GM19452 (cell line): ENCODE results near the gene ARHGAP32.

Experiments used
- ATAC-seq: cut with Tn5 transposase; IDR thresholded peaks from one replicate; pipeline ENCODE4 v1.9.1; 2021; ENCODE audit not compliant: unreplicated experiment

Gene ARHGAP32

DNA sequence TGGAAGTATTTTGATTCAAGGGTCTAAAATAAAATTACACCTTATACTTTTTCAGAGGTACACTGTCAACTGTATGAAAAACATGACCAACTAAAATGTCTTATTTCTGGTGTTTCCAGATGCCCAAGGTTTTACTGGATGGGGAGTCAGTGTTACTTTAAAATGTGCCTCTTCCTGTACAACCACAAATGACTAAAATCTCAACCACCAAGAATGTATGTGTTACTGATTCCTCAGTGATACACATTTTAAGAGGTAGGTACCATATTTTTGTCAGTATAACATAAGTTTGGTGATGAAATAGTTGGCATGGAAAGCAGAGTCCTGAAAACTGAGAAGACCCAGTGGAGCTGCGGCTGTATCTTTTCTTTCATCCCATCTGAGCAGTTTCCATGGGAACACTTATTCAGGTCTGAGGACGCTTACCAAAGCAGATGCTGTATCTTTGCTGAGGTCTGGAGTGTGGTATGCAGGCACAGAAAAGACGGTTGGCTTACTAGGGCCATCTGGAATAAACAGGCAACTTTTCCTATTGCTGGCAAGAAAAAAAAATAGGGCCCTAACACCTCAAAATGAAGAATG is 228.3 kb downstream of the ARHGAP32 start:
- ATAC-seq, result peak; percentile 41

DNA sequence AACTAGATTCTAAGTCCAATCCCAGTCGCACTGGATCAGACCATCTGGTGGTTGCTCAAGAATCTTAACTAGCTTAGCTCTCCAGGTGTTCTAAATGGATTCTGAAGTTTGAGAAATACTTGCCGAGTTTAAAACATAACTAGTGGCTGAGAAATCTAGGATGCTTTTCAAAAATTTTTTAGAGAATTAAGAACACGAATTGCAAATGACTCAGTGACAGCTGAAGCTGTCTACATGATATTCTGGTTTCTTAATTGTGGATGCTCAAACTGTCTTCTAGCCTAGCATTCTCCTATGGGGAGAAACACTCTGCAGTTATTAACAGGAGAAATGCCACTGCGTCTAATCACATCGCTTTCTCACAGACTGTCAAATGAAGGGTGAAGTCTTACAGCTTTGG is 229.2 kb downstream of the ARHGAP32 start:
- no peak for ATAC-seq

DNA sequence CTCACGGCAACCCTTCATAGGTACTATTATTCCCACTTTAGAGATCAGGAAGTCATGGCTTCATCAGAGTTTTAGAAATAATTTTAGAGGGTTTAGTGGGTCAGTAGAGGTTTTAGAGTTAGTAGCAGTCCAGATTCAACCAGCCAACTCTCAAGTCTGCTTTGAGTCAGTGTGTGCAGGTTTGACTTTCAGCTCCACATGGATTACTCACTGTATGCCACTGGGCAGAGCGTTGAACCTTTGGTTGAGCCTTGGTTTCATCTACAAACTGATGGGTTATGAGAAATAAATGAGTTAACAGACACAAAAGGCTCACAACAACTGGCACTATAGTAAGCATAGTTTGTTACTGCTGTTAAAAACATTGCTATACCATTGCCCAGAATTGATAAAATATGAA is 230.5 kb downstream of the ARHGAP32 start:
- no peak for ATAC-seq

DNA sequence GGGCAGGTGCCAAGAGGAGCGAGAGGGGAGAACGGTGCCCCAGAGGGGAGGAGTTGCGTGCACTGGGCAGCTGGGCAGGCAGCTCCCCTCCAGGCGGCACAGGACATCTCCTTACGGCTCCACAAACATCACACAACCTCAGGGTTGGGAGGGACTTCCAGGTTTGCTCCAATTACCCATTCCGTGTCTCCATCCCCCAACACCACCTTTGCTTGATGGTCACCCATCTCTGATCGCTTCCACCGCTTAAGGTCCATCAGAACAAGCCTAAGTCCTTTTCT is 235.0 kb downstream of the ARHGAP32 start:
- no peak for ATAC-seq

DNA sequence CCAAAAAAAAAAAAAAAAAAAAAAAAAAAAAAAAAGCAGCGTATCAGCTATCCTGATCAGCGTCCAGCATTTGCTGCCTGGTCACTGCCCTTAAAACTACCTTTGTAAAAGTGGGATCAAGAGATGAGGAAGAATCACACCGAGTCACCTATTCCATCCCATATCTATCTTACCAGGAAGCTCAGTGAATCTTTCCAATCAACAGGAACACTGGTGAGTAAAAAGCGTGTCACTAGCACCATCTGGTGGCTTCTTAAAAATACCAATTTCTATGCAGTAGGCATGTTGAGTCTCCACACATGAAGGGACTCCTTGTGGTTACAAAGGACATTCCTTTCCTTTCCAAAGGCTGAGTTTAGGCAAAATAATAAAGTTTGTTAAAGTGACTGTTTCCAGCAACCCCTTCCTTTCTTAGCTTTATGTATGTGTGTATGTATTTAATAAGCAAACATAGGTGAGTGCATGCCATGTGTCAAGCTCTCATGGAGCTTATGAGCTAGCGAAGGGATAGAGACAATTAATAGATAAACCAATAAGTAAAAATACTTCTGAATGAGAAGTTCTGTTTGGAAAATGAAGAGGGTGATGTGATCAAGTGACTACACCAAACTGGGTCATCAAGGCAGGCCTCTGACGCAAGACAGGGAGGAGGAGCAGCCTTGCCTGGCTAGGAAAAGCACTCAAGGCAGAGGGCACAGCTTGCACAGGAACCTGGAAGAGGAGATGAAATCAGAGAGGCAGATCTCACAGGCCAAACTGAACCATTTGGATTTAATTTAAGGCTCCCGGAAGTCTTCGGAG is 235.5 kb downstream of the ARHGAP32 start:
- ATAC-seq, result peak; percentile 80

DNA sequence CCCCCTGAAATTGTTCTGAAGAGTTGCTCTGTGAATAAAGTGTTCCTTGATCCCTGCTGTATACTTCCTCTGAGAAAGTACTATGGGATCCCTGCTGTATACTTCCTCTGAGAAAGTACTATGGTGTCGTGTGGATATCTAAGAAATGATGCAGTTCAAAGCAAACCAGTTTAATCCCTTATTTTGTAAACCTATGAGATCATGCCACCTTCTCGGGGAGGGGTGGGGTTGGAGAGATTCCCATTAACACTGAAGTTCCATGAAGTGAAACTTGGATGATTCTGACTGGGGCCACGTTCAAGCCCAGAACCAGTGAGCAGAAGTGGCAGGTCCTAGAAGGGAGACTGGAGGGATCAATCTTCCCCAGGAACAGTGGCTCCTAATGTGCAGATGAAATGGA is 236.5 kb downstream of the ARHGAP32 start:
- no peak for ATAC-seq

DNA sequence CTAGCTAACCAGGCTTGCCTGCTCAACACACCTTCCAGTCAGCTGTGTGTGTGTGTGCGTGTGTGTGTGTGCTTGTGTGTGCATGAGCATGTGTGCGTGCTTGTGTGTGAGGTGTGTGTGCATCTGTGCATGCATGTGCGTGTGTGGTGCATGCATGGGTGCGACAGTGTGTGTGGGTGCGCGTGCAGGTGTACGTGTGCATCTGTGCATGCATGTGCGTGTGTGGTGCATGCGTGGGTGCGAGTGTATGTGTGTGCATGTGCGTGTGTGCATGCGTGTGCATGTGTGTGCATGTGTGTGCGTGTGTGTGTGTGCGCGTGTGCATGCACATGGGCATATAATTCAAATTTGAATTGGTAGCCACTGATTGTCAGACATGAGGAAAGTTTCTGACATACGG is 239.0 kb downstream of the ARHGAP32 start:
- ATAC-seq, result no peak

DNA sequence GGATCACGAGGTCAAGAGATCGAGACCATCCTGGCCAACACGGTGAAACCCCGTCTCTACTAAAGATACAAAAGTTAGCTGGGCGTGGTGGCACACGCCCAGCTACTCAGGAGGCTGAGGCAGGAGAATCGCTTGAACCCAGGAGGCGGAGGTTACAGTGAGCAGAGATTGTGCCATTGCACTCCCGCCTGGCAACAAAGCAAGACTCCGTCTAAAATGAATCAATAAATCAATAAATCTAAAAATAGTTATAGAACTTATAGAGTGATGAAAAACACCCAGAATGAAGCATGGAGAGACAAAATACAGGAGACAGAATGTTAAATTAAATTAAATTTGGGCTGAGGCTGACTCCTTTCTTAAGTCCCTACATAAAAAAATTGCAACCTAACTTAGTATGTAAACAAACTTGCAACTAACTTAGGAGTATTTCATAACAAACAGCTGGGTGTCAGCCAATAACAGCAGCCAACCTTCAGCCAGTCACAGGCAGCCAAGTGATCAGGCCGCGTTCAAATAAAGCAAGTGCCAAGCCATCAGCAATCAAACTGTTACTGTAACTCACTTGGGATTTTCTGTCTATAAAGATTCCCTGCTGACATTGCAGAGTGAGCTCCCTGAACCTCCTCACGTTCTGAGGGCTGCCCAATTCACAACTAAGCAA is 242.2 kb downstream of the ARHGAP32 start:
- ATAC-seq, result no peak

DNA sequence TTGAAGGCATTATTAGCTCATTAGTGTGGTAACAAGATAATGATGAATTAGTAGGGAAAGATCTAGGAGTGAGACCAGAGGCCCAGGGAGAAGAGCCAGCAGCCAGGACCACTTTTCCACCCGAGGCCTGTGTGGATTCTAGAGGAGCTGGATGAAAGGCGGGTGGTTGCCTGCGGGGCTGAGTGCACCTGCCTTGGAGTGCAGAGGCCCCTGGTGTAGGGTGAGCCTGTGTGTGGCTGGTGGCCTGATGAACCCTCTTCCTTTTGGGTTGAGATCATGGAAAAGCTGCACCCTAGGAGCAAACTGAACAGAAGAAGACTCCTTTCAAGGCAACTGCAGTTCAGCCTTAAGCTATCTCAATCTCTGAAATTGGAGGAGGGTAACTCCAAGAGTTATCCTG is 243.5 kb downstream of the ARHGAP32 start:
- no peak for ATAC-seq

DNA sequence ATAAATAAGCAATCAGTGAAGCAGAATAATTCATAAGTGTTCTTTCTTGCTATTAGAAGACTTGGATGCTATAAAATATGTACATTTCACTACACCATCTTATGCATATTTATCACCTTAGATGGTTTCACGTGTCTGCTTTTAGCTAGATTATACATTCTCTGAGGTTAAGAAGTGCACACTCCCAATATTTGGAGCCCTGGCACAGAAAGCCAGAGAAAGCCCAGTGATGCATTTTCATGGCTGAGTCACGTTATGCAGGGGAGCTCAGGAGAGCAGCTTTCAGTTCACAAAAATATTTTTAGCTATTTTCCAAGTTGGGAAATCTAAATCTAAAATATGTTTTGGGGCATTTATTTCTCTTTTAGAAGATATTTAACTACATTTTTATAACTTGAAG is 244.4 kb downstream of the ARHGAP32 start:
- ATAC-seq, result no peak

DNA sequence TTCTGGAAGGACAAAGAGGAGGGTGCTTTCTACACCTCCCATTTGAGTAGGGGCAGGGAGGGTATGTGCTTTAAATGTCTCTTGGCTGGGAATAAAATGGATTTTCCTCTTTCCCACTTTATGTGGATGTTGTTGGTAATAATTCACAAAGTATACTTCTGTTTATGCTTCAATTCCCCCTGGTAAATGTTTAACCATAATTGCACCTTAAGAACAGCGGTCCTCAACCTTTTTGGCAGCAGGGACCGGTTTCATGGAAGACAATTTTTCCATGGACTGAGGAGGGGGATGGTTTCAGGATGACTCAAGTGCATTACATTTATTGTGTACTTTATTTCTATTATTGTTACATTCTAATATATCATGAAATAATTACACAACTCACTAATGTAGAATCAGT is 245.5 kb downstream of the ARHGAP32 start:
- no peak for ATAC-seq

DNA sequence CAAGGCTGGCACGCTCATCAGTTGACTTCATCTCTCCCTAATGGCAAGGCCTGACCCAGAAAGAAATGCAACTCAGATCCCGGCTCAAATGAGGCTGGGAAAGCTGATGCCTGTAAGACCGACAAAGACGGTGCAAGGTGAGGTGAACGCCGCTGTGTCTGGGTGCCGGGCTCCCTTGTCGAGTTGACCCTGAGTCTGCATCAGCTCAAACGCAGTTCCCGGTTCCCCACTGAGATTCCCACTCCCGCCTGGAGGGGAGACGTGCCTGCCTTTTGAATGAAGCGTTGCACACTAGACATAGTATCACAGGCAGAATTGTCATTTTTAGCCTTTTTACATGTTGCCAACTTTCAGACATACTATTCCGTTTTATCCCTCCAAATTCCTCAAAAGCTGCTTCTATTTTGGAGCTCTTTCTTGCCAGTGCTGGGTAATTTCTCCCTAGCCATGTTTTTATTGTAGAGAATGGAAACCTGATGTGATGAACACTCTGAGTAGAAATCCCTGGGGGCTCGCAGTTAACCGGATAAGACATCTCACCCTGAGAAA is 248.6 kb downstream of the ARHGAP32 start:
- ATAC-seq, result no peak

DNA sequence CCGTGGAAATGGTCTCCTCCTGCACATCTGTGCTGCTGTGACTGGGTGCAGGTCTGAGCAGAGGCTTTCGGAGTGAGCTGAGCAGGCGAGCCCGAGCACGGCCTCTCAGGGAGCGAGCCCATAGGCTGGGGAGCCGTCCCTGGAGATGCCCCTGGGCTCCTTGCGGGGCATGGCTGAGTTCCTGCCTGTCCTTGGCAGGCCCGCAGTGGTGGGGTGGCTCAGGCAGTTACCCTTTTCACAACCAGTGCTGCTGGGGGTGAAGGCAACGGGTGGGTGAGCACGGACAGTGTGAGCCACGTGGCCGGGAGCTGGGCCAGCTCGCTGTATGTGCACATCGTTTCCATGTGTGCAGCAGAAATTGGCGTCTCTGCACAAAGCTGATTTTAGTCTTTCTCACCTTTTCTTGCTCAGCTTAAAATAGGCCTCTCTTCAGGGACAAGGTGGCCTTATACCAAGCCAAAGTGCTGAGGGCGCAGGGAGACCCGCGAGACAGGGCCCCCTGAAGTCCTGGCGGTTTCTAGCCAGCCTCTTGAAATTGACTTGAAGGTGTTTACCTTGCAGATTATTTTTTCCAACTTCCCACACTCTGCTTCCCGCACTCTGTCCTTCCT is 249.2 kb downstream of the ARHGAP32 start, which contains the start of gene TP53AIP1:
Gene TP53AIP1, minus strand, starts transcription at position 55 of the 611 bp plus-strand sequence. CDS start 5,053 bp downstream, outside the sequence.
- ATAC-seq, result no peak

DNA sequence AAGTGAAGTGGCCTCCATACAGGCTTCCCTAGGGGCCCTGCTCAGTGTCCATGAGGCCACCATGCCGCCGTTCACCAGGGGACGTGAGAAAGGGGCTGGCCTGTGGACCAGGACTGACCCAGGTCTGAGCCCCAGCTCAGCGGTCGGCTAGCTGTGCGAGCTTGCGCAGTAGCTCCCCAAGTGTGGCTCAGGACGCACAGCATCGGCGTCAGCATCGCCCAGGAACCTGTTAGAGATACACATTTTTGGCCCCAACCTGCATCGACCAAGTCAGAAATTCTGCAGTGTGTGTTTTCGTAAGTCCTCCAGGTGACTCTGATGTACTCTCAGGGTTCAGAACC is 249.9 kb downstream of the ARHGAP32 start:
- no peak for ATAC-seq

DNA sequence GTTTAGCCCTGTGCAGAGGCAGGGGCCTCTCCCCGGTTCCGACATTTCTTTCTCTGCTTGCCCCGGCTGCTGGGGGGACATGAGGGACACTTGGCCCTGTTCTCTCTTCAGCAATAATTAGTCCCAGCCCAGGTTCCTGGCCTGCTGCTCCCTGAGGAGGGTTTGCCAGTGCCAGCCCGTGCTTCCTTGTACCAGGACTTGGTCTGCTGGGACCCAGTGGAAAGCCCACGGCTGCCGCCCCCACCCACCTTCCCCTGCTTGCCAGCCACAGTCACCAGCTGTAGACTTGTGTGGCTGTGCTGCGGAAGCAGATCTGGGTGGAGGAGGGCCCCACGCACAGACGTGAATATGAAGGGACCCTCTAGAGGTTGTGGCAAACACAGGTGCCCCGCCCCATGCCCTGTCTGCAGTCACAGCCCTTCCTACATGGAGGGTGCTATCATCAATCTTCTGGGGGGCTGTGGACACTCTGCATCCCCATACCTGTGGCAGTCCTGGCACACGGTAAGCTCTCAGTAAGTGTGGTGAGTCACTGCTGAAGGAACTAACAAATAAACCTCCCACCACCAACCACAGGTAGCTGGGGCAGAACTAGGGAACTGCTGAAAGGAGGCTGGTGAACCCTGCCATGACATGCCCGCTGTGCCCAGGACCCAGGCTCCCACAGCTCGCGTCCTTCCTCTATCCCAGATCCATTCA is 250.4 kb downstream of the ARHGAP32 start:
- ATAC-seq, result no peak

DNA sequence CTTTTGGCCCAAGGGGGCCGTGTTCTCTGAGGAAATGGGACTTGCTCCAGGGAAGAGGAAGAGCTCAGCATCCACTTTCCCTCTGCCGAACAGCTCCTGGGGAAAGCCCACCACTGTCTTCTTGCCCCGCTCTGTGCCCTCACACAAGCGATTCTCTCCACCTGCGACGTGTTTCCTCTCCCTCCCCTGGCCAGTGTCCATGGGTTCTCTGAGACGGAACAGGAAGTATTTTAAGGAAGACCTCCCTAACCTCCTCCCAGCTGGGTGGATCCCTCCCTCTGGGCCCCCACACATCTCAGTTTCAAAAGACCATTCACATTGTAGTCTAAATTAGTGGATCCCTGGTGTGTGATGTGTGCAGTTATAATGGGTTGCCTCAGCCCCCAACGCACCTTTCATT is 251.0 kb downstream of the ARHGAP32 start:
- no peak for ATAC-seq

DNA sequence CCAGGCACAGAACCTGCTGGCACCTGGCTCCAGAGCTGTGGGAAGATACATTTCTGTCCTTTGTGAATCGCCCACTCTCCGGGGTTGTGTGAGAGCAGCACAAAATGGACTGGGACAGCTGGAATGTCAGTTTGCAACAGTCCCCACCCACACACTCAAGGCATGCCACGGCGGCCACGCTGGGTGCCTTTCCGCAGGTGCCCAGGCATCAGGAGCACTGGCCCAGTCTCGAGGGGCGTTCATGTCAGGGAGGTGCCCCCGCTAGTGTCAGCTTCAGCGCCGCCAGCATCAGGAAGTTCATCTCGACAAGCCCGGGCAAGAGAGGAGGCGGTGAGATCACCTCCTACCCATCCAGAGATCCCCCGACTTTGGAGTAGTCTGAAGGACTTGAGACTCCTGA is 251.5 kb downstream of the ARHGAP32 start:
- no peak for ATAC-seq

DNA sequence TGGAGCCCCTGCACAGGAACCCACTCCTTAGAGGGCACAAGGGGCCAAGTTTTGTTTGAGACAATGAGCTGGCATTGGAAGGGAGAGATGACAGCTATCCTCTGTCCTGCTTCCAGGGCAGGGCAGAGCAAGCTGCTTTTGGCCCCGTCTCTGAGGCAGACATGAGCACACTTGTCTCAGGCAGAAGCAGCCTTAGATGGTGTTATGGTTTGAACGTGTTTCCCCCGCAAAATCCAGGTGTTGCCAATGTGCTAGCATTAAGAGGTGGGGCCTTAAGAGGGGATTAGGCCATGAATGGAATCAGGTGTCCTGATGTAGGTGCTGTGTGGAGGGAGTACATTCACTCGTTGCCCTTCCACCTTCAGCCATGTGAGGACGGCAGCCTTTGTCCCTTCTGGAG is 252.0 kb downstream of the ARHGAP32 start:
- ATAC-seq, result no peak

DNA sequence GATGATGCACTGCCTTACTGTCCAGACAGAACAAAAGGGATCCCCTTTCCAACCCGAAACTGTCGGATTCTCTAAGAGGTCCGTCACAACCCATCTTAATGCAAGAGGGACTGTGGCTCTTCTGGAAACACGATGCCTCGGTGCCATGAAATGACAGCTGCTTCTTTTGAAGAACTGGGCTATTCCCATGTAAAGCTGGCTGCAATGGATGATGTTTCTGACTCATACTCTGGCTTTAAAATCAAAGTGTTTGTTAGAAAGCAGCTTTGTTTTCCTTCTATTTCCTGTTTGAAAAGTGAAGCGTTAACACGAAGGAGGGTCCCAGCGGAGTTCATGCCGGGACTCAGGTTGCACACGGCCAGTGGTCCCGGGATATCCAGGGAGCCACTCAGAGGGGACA is 252.5 kb downstream of the ARHGAP32 start:
- no peak for ATAC-seq

DNA sequence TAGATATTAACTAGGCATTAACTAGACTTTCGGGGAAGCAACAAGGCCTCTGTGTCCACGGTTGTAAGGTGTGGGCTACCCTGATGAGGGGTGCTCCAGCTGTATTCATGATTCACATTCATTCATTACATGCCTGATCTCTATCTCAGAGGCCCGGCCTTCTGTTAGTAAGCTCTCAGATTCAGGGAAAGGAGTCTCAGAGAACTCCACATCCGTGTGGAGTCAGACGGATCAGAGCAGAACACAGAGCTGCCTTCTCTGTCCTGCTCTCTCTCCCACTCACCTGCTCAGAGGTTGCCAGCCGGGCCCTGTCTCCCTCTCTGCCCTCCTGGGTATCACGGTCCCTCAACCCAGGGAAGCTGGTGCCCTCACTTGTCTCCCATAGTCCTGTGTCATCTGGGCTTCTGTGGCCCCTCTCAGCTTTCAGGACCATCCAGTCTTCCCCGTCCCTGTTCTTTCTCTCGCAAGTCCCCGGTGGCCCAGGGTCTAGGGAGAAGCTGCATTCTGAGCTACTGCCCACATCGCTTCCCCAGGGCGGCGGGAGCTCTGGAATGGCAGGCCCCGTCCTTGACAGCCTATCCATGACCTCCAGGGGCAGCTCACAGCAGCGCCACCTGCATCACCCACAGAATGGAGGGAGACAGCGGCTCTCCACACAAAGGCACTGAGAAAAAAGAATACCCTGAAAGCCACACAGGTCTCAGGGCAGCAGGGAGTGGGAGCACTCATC is 253.8 kb downstream of the ARHGAP32 start:
- no peak for ATAC-seq

DNA sequence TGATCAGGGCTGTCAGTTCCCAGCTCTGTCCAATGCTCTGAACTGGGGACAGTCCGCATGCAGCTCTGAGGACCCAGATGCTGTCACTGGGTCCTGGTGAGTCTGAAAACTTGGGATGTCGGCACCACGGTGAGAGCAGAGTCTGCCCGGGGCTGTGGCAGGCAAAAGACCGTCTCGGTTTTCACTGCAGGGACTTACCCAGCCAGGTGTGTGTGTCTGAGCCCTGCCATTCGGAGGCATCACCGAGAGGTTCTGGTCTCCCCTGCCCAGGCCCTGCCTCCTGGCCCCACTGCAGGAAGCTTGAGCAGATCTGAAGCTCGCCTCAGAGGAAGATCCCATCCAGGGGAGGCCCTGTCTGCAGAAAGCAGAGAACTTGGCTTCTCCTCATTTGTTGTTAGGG is 254.6 kb downstream of the ARHGAP32 start:
- no peak for ATAC-seq
